NB4 (cell line): Measurements from ENCODE around the gene NACA2.
A peak's percentile ranks its signal among the peaks of the same experiment; 100 is the strongest.

ENCODE experiments used
- DNase-seq: peaks from one replicate; pipeline ENCODE4 v3.0.0; 2010; ENCODE audit warnings: low read depth
- H3K4me3 ChIP-seq: one replicate; pipeline ENCODE4 v1.5.1; 2011; ENCODE audit warnings: mild to moderate bottlenecking, low read depth, low read length, moderate library complexity
- MYC ChIP-seq: IDR thresholded peaks from 2 replicates; pipeline ENCODE4 v1.6.1; 2011; ENCODE audit warnings: low read depth, low read length
- POLR2A ChIP-seq: IDR thresholded peaks from 2 replicates; pipeline ENCODE4 v1.6.1; 2011; ENCODE audit warnings: mild to moderate bottlenecking; ENCODE audit not compliant: insufficient read length; ENCODE audit errors: extremely low read depth
- TF ChIP-seq, protein P1 (sequence below): IDR thresholded peaks from 2 replicates; pipeline ENCODE4 v1.6.1; 2011; ENCODE audit warnings: low read depth, low read length
- TF ChIP-seq, protein P2 (sequence below): IDR thresholded peaks from one replicate; pipeline ENCODE4 v1.5.1; 2012; ENCODE audit warnings: low read depth, low read length

The NACA2 gene

DNA sequence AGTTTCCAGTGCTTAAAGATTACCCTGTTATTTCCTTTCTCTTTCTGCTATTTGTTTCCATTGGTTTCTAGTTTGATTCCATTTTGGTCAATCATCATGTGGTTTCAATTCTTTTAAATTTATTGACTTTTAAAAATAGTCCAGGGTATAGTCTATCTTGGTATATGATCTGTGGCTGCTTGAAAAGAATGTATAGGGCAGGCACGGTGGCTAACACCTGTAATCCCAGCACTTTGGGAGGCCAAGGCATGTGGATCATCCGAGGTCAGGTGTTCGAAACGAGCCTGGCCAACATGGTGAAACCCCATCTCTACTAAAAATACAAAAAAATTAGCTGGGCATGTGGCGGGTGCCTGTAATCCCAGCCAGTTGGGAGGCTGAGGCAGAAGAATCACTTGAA is 34.5 kb upstream of the NACA2 start:
- no peak for DNase-seq
- TF ChIP-seq, protein P1, sequence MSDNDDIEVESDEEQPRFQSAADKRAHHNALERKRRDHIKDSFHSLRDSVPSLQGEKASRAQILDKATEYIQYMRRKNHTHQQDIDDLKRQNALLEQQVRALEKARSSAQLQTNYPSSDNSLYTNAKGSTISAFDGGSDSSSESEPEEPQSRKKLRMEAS: no peak
- TF ChIP-seq, protein P2, sequence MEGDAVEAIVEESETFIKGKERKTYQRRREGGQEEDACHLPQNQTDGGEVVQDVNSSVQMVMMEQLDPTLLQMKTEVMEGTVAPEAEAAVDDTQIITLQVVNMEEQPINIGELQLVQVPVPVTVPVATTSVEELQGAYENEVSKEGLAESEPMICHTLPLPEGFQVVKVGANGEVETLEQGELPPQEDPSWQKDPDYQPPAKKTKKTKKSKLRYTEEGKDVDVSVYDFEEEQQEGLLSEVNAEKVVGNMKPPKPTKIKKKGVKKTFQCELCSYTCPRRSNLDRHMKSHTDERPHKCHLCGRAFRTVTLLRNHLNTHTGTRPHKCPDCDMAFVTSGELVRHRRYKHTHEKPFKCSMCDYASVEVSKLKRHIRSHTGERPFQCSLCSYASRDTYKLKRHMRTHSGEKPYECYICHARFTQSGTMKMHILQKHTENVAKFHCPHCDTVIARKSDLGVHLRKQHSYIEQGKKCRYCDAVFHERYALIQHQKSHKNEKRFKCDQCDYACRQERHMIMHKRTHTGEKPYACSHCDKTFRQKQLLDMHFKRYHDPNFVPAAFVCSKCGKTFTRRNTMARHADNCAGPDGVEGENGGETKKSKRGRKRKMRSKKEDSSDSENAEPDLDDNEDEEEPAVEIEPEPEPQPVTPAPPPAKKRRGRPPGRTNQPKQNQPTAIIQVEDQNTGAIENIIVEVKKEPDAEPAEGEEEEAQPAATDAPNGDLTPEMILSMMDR: no peak
- no peak for TF ChIP-seq POLR2A
- TF ChIP-seq MYC: no peak
- no peak overlapping the region for H3K4me3 ChIP-seq

DNA sequence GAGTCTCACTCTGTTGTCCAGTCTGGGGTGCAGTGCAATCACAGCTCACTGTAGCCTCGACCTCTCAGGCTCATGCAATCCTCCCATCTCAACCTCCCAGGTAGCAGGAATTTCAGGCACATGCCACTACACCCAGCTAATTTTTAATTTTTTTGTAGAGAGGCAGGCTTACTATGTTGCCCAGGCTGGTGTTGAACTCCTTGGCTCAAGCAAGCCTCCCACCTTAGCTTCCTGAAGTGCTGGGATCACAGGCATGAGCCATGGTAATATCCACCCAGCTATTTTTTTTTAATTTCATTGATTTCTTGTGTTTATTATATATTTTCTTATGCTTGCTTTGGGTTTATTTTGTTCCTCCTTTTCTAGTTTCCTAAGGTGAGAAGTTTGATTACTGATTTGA is 33.9 kb upstream of the NACA2 start:
- no peak for DNase-seq
- TF ChIP-seq POLR2A (no peak), MYC (no peak)
- TF ChIP-seq, protein P2: no peak
- TF ChIP-seq, protein P1: no peak
- no peak overlapping the region for H3K4me3 ChIP-seq

DNA sequence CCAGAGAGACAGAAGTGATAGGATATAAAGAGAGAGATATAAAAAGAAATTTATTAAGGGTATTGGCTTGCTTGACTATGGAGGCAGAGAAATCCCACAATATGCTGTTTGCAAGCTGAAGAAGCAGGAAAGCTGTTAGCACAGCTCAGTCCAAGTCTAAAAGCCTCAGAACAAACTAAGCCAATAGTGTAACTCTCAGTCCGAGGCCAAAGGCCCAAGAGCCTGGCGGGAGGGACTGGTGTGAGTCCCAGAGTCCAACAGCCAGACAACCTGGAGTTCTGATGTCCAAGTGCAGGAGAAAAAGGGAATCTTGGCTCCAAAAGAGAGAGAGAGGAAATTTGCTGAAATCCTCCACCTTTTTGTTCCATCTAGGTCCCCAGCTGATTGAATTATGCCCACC is 30.3 kb upstream of the NACA2 start:
- TF ChIP-seq MYC: no peak
- TF ChIP-seq, protein P2: no peak
- no peak for TF ChIP-seq POLR2A
- TF ChIP-seq, protein P1: no peak
- H3K4me3 ChIP-seq: no peak overlapping the region
- no peak for DNase-seq

DNA sequence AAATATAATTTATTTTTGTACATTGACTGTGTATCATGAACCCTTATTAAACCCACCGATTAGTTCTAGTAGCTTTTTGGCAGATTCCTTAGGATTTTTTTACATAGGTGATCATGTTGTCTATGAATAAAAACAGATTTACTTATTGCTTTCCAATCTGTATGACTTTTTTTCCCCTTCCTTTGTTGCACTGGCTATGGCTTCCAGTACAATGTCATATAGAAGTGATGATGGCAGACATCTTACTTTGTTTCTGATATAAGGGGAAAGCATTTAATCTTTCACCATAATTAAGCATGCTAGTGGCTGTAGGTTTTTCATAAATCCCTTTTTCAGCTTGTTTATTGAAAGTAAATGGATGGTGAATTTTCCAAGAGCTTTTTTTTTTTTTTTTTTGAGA is 28.9 kb upstream of the NACA2 start:
- TF ChIP-seq, protein P1: no peak
- TF ChIP-seq, protein P2: no peak
- TF ChIP-seq MYC (no peak), POLR2A (no peak)
- DNase-seq: no peak
- no peak overlapping the region for H3K4me3 ChIP-seq

DNA sequence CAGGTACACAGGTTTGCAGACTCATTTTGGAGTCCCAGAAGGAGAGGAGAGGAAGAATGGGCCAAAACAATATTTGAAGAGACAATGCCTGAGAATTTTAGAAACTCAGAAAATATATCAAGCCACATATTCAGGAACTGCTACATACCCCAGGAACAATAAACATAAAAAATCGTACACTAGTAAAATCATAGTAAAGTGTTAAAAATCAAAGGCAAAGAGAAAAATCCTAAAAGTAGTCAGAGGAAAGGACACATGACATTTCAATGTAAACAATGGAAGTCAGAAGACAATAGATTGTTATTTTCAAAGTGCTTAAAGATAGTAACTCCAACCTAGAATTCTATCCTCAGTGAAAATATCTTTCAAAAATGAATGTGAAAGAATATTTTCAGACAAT is 28.5 kb upstream of the NACA2 start:
- peak; percentile 3 for DNase-seq
- no peak overlapping the region for H3K4me3 ChIP-seq
- TF ChIP-seq, protein P2: no peak
- TF ChIP-seq POLR2A (no peak), MYC (no peak)
- TF ChIP-seq, protein P1: no peak

DNA sequence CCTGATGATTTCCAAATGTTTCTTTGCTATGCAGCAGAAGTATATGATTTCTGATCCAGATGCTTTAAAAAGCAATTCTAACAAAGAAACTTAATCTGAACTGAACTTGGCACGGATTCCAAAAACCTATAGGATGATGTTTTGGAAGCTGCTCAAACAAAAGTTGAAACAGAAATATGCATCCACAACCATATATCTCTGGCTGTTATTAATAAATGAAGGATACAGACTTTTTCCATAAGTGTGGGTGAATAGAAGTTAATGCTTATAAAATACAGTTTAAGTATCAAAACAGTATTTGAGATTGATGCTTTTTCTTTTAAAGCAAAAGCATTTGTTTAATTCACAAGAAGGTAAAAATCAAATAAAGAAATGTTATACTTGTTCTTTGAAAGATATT is 27.9 kb upstream of the NACA2 start:
- DNase-seq: no peak
- TF ChIP-seq POLR2A: no peak
- TF ChIP-seq, protein P1: no peak
- TF ChIP-seq, protein P2: no peak
- no peak overlapping the region for H3K4me3 ChIP-seq
